Inflammatory macrophage treated with lipopolysaccharide for 4 hours (primary cell): ENCODE measurements around the gene ZNF791.
"Not testable (repeated sequence)": the region's sequence is repeated elsewhere in the genome, so short reads cannot be mapped to it uniquely, and the experiment has no call there.

Experiments
- DNase-seq: peaks from one replicate; pipeline ENCODE4 v3.0.0-alpha.2; 2020

ZNF791 gene

DNA sequence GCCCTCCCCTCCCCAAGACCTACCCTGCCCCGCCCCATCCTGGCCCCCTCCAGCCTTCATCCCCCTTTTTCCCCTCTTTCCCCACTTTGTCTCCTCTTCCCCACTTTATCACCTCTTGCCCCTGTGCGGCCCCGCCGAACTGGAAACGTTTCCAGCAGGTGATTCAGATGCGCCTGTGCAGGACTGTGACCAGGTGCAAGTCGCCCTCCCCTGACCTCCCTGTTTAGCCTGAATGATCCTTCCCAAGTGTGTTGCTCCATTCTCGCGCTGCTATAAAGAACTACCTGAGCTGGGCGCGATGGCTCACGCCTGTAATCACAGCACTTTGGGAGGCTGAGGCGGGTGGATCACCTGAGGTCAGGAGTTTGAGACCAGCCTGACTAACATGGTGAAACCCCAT, 25.9 kb downstream of the ZNF791 start:
- DNase-seq: no peak

GRCh38 chr19:12638611-12639182, 28.0 kb downstream of the ZNF791 start:
- DNase-seq: no peak

DNA sequence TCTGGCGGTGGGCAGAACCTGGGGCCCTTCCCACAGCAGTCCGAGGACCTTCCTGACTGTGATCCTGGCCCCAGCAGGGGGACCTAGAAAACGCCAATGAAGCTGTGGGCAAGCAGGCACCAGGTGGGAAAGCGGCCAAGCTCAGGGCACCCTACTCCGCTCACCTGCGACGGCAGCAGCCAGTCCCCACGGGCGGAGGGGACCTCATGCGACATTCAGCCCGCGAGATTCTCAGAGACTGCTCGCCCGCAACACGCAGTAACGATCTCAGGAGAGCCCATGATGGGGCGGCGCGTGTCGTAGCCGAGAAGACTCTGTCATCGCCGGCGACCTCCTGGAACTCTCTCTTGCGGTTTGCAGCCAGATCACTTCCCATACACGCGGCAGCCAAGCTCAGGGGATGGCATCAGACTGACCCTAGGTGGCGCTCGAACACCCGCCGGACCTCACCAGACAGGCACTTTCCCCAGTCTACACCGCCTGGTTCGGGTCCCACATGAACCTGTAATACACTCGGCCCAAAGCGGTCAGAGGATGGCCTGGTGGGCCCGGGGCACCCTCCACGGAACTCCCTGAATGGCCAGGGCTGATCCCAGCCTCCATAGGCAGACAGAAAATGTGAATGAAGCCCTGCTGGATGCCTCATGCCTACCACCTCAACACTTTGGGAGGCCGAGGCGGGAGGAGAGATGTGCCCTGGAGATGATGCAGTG, 29.3 kb downstream of the ZNF791 start:
- DNase-seq: peak; percentile 86

- no peak for DNase-seq
These were observed 30.7 kb downstream of the ZNF791 start for GRCh38 chr19:12641456-12641855.

DNA sequence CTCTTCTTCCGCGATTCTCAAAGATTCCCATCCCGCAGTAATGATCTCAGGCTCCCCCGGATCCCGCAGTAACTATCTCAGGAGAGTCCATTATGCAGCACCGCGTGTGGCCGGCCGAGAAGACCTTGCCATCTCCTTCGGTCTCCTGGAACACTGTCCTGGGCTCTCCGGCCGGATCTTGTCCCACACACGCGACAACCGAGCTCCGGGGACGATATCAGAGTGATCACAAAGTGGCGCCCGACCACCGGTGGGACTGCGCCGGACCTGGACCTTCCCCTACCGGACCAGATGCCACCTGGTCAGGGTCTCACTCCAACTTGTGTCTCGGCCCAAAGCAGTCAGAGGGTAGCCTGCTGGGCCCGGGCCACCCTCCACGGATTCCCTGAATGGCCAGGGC, 31.8 kb downstream of the ZNF791 start:
- DNase-seq: no peak

DNA sequence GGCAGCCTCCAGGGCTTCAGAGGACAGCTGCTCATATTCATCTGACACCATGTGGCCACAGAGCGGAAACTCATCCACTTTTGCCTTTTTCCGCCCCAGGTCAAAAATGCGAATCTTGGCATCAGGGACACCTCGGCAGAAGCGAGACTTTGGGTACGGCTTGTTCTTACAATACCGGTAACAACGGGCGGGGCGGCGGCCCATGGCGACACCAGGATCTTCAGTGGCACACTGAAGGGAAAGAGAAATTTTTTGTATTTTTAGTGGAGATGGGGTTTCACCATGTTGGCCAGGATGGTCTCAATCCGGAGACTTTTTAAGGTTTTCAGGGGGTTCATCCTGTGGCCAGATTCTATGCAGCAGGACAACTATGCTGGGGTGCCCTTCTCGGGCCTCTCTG, 33.0 kb downstream of the ZNF791 start:
- not testable (repeated sequence) for DNase-seq

- DNase-seq: no peak
These were observed 35.8 kb downstream of the ZNF791 start for GRCh38 chr19:12646551-12646950.

DNA sequence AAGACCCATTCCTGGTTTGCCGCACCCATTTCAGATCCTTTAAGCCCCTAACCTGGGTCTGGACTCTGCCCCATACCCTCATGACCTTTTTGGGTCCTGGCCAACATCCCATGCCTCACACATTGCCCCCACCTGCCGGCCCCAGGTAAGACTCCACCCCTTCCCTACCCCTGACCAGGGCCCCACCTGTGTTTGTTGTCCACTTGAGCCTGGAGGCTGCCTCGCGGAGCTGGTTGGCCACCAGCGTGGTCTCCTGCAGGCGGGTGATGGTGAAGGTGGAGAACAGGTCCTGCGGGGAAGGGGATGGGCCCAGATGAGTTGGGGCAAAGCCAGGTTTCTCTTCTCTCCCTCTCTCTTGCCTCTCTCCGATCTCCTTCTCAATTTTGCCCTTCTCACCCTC, 36.3 kb downstream of the ZNF791 start:
- no peak for DNase-seq

GRCh38 chr19:12647490-12648071, 36.9 kb downstream of the ZNF791 start:
- peak; percentile 50 for DNase-seq

DNA sequence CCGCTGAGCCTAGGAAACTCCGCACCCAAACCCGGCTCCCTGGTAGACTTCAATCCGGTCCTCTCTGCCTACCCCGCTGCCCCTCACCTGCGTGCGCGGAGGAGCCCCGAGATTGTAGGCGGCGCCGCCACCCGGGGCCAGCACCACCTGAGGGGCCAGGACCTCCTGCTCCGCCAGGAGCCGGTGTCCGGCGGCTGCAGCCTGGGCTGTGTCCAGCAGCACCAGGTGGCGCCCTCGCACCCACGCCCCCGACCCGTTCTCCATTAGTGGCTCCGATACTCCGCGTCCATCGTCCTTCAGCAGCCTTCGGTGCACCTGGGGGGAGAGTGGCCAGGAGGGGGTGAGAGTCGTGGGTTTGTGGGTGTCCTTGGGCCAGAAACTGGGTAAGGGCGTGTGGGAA, 37.4 kb downstream of the ZNF791 start:
- DNase-seq: no peak

GRCh38 chr19:12649941-12650340, 39.2 kb downstream of the ZNF791 start:
- DNase-seq: no peak

- no peak for DNase-seq
These were observed 41.5 kb downstream of the ZNF791 start for GRCh38 chr19:12652219-12652618.

GRCh38 chr19:12655546-12655945, 44.8 kb downstream of the ZNF791 start:
- DNase-seq: no peak

DNA sequence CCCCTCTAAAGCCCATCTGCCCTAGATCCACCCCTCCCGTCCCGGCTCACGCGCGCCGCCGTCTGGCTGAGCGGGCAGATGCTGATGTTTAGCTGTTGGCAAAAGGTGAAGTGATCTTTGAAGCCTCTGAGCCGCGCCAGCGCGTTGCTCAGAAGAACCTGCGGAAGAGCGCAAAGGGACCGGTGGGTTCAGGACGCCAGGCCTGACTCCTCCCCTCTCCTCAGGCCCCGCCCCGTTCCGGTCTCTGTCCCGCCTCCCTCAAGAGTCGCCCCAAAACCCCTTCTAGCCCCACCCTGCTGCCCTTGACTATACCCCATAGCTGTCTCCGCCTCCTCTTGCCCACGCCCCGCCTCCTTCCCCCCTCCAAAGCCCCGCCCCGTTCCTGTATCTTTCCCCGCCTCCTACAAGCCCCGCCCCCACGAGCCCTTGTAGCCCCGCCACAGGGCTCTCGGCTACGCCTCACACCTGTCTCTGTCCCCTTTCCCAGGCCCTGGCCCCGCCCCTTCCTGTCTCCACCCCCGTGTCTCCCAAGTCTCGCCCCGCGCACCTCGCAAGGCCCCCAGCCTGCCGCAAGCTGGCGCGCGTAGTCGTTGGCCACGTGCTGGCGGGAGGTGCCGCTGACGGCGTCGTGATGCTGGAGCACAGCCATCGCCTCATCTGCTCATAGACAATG, 46.3 kb downstream of the ZNF791 start:
- DNase-seq: no peak

GRCh38 chr19:12657966-12658365, 47.2 kb downstream of the ZNF791 start:
- DNase-seq: no peak

- DNase-seq: no peak
These were observed 50.3 kb downstream of the ZNF791 start for GRCh38 chr19:12660980-12661379.

GRCh38 chr19:12664406-12665280, 53.9 kb downstream of the ZNF791 start:
- DNase-seq: no peak

DNA sequence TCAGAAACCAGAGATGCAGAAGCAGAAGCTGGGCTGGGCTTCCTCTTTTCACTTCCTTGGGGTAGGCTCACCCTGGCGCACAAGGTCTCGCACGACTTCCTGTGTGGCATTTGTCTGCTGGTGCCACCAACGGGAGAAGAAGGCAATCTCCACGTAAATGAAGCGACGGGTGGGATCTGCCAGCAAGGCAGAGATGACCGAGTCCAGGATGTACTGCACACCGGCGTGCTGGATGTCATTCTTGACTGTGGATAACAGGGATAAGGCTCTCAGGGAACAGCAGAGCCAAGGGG, 54.5 kb downstream of the ZNF791 start:
- DNase-seq: peak; percentile 96

DNA sequence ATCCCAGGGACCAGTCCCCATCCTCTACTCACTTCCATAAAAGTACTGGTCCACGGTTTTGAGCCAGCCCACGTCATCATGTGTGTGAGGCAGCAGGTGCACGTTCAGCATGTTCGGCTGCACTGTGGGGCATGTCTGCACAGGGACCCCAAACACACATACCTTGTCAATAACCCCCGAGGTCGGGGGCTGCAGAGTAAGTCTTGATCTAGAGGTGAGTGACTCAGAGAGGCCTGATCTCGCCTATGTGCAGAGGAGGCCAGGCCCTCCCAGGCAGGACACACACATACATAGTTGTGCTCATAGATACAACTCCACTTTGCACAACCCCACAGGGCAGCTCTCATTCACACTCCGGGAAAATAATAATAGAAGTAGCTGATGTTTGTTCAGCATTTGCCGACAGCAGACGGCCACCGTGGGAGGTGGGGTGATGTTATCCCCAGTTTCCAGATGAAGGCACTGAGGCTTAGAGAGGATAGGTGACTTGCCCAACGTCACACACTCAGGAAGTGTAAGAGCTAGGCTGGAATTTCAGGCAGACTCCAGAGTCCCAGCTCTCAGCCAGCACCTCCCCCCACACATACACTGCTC, 55.0 kb downstream of the ZNF791 start:
- DNase-seq: peak; percentile 48

DNA sequence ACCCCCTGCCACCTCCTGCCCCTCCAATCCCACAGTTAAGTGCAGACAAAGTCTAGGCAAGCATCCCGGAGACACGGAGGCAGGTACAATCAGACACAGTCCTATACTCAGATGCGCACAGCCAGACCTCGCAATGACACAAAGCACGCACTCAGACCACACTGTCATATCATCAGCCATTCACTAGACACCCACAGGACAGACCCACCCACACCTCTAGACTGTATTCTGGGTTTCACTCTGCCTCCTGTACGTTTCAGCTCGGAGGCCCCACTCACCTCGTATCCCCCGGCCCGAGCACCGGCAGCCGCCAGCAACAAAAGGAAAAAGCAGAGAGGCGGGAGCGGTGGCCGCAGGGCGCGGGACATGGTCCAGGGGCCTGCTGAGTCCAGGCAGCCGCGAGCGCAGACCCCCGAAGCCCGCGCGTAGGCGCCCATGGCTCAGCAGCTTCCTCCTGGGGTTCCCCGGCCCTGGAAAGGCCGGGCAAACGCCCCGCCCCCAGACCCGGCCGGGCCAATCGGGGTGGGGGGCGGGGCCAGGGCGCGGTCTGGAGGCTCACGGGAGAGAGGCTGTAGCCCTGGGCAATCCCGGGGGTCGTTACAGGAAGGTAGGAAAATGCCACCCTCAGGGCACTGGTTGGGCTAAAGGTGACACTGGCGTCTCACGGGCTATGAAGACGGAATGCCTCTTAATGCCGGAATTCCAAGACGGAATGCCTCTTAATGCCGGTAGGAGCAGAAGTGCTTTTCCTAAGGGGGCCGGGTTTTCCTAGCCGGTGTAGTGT, 55.7 kb downstream of the ZNF791 start, which contains the start of the genes MAN2B1 and WDR83:
Gene MAN2B1, minus strand, starts transcription at position 478 of the 784 bp plus-strand sequence. Its CDS starts 41 bp downstream, at position 437.
Gene WDR83, plus strand, starts transcription at position 543 of the 784 bp plus-strand sequence. CDS start 2,984 bp downstream, outside the sequence.
- peak; percentile 91 for DNase-seq

DNA sequence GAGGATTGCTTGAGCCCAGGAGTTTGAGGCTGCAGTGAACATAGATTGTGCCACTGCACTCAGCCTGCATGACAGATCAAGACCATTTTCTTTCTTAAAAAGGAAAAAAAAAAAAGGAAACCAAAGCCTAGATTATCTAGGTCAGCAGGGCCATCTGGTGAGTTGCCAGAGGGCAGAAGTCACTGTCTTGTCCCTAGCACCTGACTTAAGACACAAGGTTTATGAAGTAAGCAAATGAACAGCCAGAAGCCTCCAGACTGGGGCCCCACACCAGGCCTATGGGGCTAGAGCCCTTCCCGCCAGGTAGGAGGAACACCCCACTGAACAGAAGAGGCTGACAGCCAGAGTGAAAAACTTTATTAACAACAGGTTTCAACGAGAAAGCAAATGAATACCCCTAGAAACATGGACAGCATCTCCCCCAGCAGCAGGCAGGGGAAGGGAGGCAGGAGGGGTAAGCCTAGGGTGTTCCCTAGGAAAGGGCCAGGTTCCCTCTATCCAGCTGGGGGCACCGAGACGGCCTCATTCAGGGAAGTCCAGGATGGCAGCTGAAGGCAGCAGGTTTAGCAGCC, 57.1 kb downstream of the ZNF791 start:
- DNase-seq: peak; percentile 36
